GM19023 (cell line): ENCODE measurements around the gene FLAD1.

Experiments
- ATAC-seq: cut with Tn5 transposase; IDR thresholded peaks from one replicate; pipeline ENCODE4 v1.9.1; 2021; ENCODE audit warnings: mild to moderate bottlenecking, moderate library complexity; ENCODE audit not compliant: unreplicated experiment

The FLAD1 gene

GRCh38 chr1:155034318-155035208 lies 51.4 kb downstream of the FLAD1 start:
- ATAC-seq: no peak

GRCh38 chr1:155035936-155036335 lies 52.8 kb downstream of the FLAD1 start:
- ATAC-seq: no peak

- no peak for ATAC-seq
These were observed 53.9 kb downstream of the FLAD1 start for GRCh38 chr1:155037043-155037442.

- ATAC-seq: no peak
These were observed 54.8 kb downstream of the FLAD1 start for GRCh38 chr1:155037851-155038441.

GRCh38 chr1:155038602-155039307 lies 55.6 kb downstream of the FLAD1 start:
- no peak for ATAC-seq

GRCh38 chr1:155039308-155039669 lies 56.1 kb downstream of the FLAD1 start:
- ATAC-seq: no peak

- no peak for ATAC-seq
These were observed 57.4 kb downstream of the FLAD1 start for GRCh38 chr1:155040358-155041093.
